Mammary epithelial cell (primary cell): Measurements from ENCODE around the gene DIP2A.

ENCODE experiments used
- CTCF ChIP-seq, 2 donors: IDR thresholded peaks in 1 of 2; conservative IDR thresholded peaks in 1 of 2; 2 replicates each; pipeline ENCODE4 v1.5.1; 2011 to 2012; ENCODE audit warnings: inconsistent platforms in 2 of 2, low read length in 2 of 2, mild to moderate bottlenecking in 2 of 2, control low read depth in 1 of 2, low read depth in 1 of 2; ENCODE audit not compliant: insufficient read depth in 1 of 2; ENCODE audit errors: extremely low read depth in 1 of 2
- EZH2 ChIP-seq: IDR thresholded peaks from 2 replicates; pipeline ENCODE4 v1.6.1; 2012; ENCODE audit warnings: low read length, inconsistent platforms, borderline replicate concordance

GRCh38 chr21:46545911-46546310 is 87.2 kb downstream of the DIP2A start:
- TF ChIP-seq CTCF (conservative IDR thresholded peaks at IDR 0.05 in 1 of 2, IDR thresholded peaks at IDR 0.05 in 1 of 2; ENCODE audit: extremely low read depth in 1 of 2, insufficient read depth in 1 of 2, low read depth in 1 of 2, low read length in 2 of 2) (no peak), EZH2 (no peak)
